Left ventricle myocardium inferior (tissue), 1 donor: ENCODE measurements around the gene ATP6V1F. TPM values are rescaled to one million over a fixed set of nuclear protein-coding genes. Genes with fewer than 3 reads are reported as not detected.

ENCODE experiments used
- DNase-seq: peaks from one replicate; pipeline ENCODE4 v3.0.0-alpha.2; 2020
- H3K27ac ChIP-seq: fragments of 200-600 bp; replicated peaks from 2 replicates; pipeline ENCODE4 v1.8.0; 2021
- H3K27me3 ChIP-seq: fragments of 200-600 bp; 2 replicates; pipeline ENCODE4 v1.8.0; 2021; ENCODE audit warnings: low read depth
- H3K36me3 ChIP-seq: fragments of 200-600 bp; 2 replicates; pipeline ENCODE4 v1.8.0; 2021
- H3K4me1 ChIP-seq: fragments of 200-600 bp; 2 replicates; pipeline ENCODE4 v1.8.0; 2021
- H3K4me3 ChIP-seq: fragments of 200-600 bp; 2 replicates; pipeline ENCODE4 v1.8.0; 2021; ENCODE audit warnings: mild to moderate bottlenecking, moderate library complexity
- H3K9me3 ChIP-seq: fragments of 200-600 bp; replicated peaks from 2 replicates; pipeline ENCODE4 v1.8.0; 2021
- CTCF ChIP-seq: fragments of 200-600 bp; IDR thresholded peaks from 2 replicates; pipeline ENCODE4 v1.8.0; 2021; ENCODE audit warnings: antibody characterized with exemption, mild to moderate bottlenecking, borderline replicate concordance
- intact Hi-C: fragments of 100-400 bp; cut with micrococcal nuclease; formaldehyde crosslinking; loops from one replicate; pipeline ENCODE4 v1.11.0; 2022
- total RNA-seq: library from RNA; stranded (reverse); fragmentation: NEBNext Ultra II Directional; extraction: Animal tissue kit (Norgen Biotek cat#: 25700); gene quantifications from one replicate; pipeline ENCODE4 v1.2.1, GENCODE V29; 2021
- donor health status: DM: no; HTN: yes; CAD: no; lungs with severe emphysema.

The ATP6V1F gene
- total RNA-seq, 1 donor from 2014 or later = 101 TPM

- intact Hi-C loops = no loop called here
- Histone ChIP-seq H3K27ac (peak overlapping the region; percentile 83), H3K4me1 (peaks cover 62% of the 10 kb centered on the region), H3K36me3 (peaks cover 26% of the 10 kb centered on the region), H3K27me3 (no peaks in the 10 kb centered on the region), H3K4me3 (no peak overlapping the region), H3K9me3 (no peaks in the 10 kb centered on the region)
- TF ChIP-seq CTCF = peak; percentile 41
- no peak for DNase-seq
These were observed 2.2 kb upstream of the ATP6V1F start for GRCh38 chr7:128860158-128861073.

GRCh38 chr7:128861957-128862570 is 592 bp upstream of the ATP6V1F start:
- intact Hi-C loops = no loop called here
- peaks cover 53% of the 10 kb centered on the region for H3K4me1 ChIP-seq
- H3K27ac ChIP-seq = peak overlapping the region; percentile 79

GRCh38 chr7:128863433-128863989 is 855 bp downstream of the ATP6V1F start:
- Histone ChIP-seq H3K36me3 (peaks cover 17% of the 10 kb centered on the region), H3K27me3 (no peaks in the 10 kb centered on the region), H3K4me1 (peaks cover 54% of the 10 kb centered on the region), H3K9me3 (no peaks in the 10 kb centered on the region), H3K4me3 (peak overlapping the region; percentile 91), H3K27ac (peak overlapping the region; percentile 79)
- DNase-seq = no peak
- intact Hi-C loops = no loop called here
- peak; percentile 35 for TF ChIP-seq CTCF

More at GRCh38 chr7:128861957-128862570, 592 bp upstream of the ATP6V1F start:
- Histone ChIP-seq H3K4me3 (peak overlapping the region; percentile 91), H3K9me3 (no peaks in the 10 kb centered on the region), H3K36me3 (peaks cover 18% of the 10 kb centered on the region), H3K27me3 (no peaks in the 10 kb centered on the region)
- no peak for TF ChIP-seq CTCF
- DNase-seq = no peak

GRCh38 chr7:128865303-128865702 is 2.6 kb downstream of the ATP6V1F start:
- Histone ChIP-seq H3K4me3 (no peak overlapping the region), H3K27me3 (peaks cover 8% of the 10 kb centered on the region), H3K4me1 (peaks cover 53% of the 10 kb centered on the region), H3K9me3 (no peaks in the 10 kb centered on the region), H3K27ac (no peak overlapping the region), H3K36me3 (peaks cover 17% of the 10 kb centered on the region)
- intact Hi-C loops = no loop called here
- no peak for DNase-seq
- TF ChIP-seq CTCF = no peak

GRCh38 chr7:128865996-128866877 is 3.6 kb downstream of the ATP6V1F start:
- H3K36me3 ChIP-seq = peaks cover 17% of the 10 kb centered on the region
- no peak for TF ChIP-seq CTCF
- DNase-seq = no peak
- peaks cover 10% of the 10 kb centered on the region for H3K27me3 ChIP-seq
- peaks cover 45% of the 10 kb centered on the region for H3K4me1 ChIP-seq
- no peak overlapping the region for H3K27ac ChIP-seq
- no peaks in the 10 kb centered on the region for H3K9me3 ChIP-seq
- intact Hi-C loops = no loop called here
- no peak overlapping the region for H3K4me3 ChIP-seq
